NOMO-1 (cell line): ENCODE measurements around the gene FLNC.

Experiments used
- DNase-seq, 2 experiments: peaks; one replicate each; lab custom pipeline; 2025; ENCODE audit not compliant: unreplicated experiment in 2 of 2; lab: John Stamatoyannopoulos, UW

FLNC gene

GRCh38 chr7:128859232-128860157 lies 29.3 kb downstream of the FLNC start:
- DNase-seq: no peak

DNA sequence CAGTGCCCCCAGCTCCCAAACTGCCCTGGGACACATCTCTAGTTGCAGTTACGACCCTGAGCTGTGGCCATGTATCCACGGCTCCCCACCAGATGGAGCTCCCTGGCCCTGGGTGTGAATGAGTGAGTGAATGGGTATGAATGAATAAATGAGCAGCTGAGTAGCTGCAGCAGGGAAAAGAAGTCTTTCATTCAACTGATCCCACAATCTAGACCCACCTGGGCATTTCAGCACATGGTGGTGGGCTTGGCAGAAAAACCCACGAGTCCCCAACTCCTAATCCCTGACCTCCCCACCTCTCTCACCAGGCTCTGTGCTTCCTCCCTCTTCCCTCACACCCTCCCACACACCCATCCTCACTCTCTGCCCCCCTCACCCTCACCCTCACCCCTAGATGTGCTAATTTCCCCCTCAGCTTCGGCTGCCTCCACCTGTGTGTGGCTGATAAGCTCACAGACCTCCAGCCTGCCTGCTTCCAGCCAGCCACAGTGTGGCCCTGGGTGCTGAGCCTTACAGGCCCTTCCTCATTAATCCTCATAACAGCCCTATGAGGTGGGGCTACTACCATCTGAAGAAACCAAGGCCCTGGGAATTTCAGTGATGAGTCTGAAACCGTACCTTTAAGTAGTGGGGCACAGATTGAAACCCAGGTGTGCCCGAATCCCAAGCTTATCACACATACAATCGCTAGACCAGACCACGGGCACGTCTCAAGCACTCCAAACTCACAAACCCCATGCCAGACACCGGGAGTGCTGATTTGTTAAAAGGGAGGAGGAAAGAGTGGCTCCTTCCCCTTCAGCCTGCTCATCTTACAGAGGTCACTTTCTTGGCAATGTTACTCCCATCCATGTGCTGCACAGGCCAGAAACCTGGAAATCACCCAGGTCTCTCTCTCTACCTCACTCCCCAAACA lies 30.2 kb downstream of the FLNC start:
- DNase-seq: no peak

- DNase-seq: no peak
These were observed 31.9 kb downstream of the FLNC start for GRCh38 chr7:128861957-128862570.

DNA sequence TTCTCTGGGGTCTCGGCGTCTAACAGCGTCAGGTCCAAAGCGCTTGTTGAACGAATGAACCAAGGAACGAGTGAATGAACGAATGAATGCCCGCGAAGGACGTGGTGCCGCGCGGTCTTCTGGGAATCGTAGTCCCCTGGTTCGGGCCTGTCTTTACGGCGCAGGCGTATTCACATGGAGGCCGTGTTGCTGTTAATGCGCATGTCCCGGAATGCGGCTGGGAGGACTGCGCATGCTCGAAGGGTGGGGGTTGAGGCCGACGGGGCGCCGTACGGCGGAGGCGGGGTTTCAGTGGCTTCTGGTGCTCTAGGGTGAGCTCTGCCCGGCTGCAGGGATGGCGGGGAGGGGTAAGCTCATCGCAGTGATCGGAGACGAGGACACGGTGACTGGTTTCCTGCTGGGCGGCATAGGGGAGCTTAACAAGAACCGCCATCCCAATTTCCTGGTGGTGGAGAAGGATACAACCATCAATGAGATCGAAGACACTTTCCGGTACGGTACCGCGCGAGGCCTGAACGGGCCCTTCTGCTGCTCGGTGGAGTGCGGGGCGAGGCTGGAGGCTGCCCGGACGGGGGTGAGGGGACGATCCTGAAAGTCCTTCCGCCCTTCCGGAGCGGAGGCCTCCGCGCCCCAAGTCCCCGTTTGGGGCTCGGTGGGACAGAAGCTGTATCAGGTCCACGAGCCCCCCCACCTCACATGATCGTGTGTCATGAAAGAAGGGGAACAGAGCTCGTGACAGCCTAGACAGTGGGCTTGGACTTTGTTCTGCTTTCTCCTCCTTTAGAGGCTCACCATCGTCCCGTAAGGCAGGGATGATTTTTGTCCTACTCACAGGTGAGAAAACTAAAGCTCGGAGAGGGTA lies 32.6 kb downstream of the FLNC start, which contains the start of gene ATP6V1F:
TSS of gene ATP6V1F (plus strand) at position 286 of the 862 bp plus-strand sequence. CDS start at position 335, 49 bp downstream.
- peak; percentile 82 to 91 for DNase-seq

GRCh38 chr7:128863433-128863989 lies 33.3 kb downstream of the FLNC start:
- DNase-seq: peak; percentile 1 to 9

DNA sequence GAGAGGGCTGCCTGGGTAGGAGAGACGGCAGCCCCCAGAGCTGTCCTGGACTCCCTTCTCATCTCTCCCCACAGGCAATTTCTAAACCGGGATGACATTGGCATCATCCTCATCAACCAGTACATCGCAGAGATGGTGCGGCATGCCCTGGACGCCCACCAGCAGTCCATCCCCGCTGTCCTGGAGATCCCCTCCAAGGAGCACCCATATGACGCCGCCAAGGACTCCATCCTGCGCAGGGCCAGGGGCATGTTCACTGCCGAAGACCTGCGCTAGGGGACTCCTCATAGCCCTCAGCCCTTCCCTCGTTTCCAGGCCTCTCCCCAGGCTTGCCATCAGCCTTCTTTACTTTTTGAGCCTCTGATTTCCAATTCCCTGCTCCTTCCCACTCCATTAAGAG lies 35.1 kb downstream of the FLNC start:
- no peak for DNase-seq

GRCh38 chr7:128865996-128866877 lies 36.0 kb downstream of the FLNC start:
- no peak for DNase-seq

GRCh38 chr7:128867241-128867640 lies 37.0 kb downstream of the FLNC start:
- no peak for DNase-seq

DNA sequence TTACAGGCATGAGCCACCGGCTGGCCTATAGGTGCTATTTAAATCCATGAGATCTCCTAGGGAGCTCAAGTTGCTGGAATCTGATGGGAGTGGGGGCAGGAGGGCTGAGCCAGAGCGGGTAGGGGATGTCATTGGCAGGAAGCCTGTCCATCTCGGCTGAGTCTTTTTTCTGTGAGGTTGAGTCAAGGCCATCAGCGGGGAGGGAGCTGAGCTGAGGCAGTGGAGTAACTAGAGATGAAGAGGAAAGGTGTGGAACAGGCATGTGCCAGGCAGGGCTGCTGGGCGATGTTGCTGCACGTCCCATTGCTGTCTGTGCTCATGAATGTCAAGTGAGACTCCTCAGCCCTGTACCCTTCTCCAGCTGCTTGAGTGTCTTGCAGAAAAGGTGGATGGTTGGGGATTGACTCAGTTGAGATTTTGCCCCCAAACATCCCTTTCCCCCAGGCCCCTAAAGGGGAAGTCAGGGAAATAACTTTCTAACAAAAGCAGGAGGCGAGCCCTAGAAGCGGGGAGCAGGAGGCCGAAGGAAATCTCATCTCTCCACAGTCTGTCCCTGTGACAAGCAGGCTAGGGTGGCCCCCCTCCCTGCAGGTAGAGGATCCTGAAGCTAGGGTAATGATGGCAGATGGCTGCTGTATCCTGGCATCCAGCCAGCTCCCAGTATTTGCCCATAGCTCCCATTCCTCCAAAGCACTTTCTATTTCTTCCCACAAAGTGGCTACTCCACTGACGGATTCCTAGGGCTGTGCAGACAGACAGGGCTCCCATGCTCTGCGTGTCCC lies 37.8 kb downstream of the FLNC start:
- DNase-seq: no peak

DNA sequence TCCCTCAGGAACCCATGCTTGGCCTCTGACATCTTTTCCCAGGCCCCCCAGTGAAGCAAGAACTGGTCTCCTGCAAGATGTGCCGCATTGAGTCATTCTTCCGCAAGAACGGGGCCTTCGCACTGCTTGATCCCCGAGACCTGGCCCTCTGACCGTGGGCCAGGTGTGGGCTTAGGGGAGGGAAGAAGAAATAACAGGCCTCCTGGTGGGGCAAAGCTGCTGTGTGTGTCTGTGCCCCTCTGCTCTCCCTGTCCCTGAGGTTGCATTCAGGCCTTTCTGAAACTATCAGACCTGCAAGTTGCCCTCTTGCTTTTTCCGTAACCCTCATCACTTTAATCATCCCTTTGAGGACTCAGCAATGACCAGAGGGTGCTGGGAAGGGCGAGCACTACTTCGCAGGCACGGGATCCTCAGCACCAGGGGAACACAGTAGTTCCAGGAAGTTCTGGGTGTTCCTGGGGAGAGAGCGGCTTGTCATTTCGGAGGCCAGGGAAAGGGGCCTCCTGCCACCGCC lies 38.5 kb downstream of the FLNC start:
- DNase-seq: no peak

- DNase-seq: no peak
These were observed 39.1 kb downstream of the FLNC start for GRCh38 chr7:128869138-128869943.

- no peak for DNase-seq
These were observed 39.7 kb downstream of the FLNC start for GRCh38 chr7:128869944-128870285.

DNA sequence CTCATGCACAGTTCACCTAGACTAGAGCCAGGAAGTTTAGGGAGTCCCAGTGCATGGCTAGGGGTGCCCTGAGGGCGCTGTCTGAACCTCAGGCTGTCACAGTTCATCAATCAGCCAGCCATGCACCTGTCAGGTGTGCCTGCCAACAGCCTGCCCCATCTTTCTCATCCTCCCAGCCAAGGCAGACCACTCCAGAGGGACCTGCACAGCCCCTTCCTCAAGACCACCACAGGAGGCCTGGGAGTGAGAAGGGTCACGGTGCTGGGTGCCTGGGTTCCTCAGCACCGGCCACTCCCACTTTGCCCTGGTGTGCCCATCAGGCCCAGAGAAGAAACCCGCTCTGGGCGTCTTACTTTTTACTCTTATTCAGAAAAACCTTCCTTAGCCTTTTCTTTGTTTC lies 40.8 kb downstream of the FLNC start:
- DNase-seq: no peak

- no peak for DNase-seq
These were observed 42.2 kb downstream of the FLNC start for GRCh38 chr7:128872394-128872824.

DNA sequence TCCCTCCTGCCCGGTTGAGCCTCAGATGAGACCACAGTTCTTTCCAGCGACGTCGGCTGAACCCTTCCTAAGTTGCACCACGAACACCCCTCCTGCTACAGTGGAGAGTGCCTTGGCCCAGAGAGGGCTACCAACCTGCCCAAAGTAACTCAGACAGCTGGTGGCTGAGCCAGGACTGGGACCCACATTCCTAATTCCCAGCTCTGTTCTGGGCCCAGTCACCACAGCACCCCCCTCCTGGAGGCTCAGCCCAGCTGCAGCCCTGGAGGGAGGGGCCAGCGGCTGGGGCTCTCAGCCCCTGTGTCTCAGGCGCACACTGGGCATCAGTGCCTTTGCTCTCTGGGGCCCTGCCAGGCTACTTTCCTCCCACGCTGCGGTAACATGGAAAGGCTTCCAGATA lies 43.0 kb downstream of the FLNC start:
- no peak for DNase-seq

- DNase-seq: no peak
These were observed 44.2 kb downstream of the FLNC start for GRCh38 chr7:128874140-128875031.
